Measurements from ENCODE around the gene PPY.

The PPY gene

GRCh38 chr17:43892647-43892952 is 49.7 kb downstream of the PPY start:
- H3K27ac ChIP-seq (ENCODE audit: low read depth, low read length), result no peak overlapping the region
- no peak overlapping the region for H2BK5ac ChIP-seq (ENCODE audit: low read depth, low read length, poor library complexity)
- no peak overlapping the region for H4K91ac ChIP-seq (ENCODE audit: low read depth, low read length)
- no peaks in the 10 kb centered on the region for H3K4me1 ChIP-seq (ENCODE audit: control insufficient read depth in 1 of 2, insufficient read depth in 2 of 2, low read length in 2 of 2)
- no peak overlapping the region for H3K9ac ChIP-seq (ENCODE audit: low read length)
- H2AK5ac ChIP-seq (ENCODE audit: low read length), result no peak overlapping the region
- H3K18ac ChIP-seq (ENCODE audit: low read length), result no peak overlapping the region
- H2BK12ac ChIP-seq (ENCODE audit: low read length), result no peak overlapping the region
- no peak for DNase-seq
- no peak overlapping the region for H2BK120ac ChIP-seq (ENCODE audit: insufficient read depth, low read length, poor library complexity)
- H3K4ac ChIP-seq (ENCODE audit: low read depth, low read length), result no peak overlapping the region
- no peaks in the 10 kb centered on the region for H3K79me2 ChIP-seq (ENCODE audit: control insufficient read depth, insufficient read depth, low read length, poor library complexity)
- H3K14ac ChIP-seq (ENCODE audit: low read length), result no peak overlapping the region
- H4K12ac ChIP-seq (ENCODE audit: low read depth, low read length), result no peak overlapping the region
- H4K8ac ChIP-seq (ENCODE audit: low read depth, low read length), result no peak overlapping the region
- H3K4me2 ChIP-seq (ENCODE audit: low read length), result no peak overlapping the region
- no peak overlapping the region for H3K23ac ChIP-seq (ENCODE audit: low read length)
- H3K36me3 ChIP-seq (ENCODE audit: control insufficient read depth in 1 of 2, insufficient read depth in 2 of 2, low read length in 2 of 2), result no peaks in the 10 kb centered on the region
- no peaks in the 10 kb centered on the region for H3K9me3 ChIP-seq (ENCODE audit: insufficient read depth, low read depth, low read length)
- no peaks in the 10 kb centered on the region for H3K79me1 ChIP-seq (ENCODE audit: low read length)
- no peak overlapping the region for H2AFZ ChIP-seq (ENCODE audit: insufficient read depth, low read length, poor library complexity)
- no peak overlapping the region for H3K4me3 ChIP-seq (ENCODE audit: low read depth, low read length)
- no peaks in the 10 kb centered on the region for H3K27me3 ChIP-seq (ENCODE audit: insufficient read depth, low read length)
- WGBS (ENCODE audit: extremely low coverage, insufficient coverage, insufficient read length), result no CpG with 5 or more reads among the region's 4 CpGs

GRCh38 chr17:43891851-43892646 is 50.2 kb downstream of the PPY start:
- Histone ChIP-seq H3K27ac (ENCODE audit: low read depth, low read length) (no peak overlapping the region), H2BK12ac (ENCODE audit: low read length) (no peak overlapping the region), H4K12ac (ENCODE audit: low read depth, low read length) (no peak overlapping the region), H2BK5ac (ENCODE audit: low read depth, low read length, poor library complexity) (no peak overlapping the region), H4K91ac (ENCODE audit: low read depth, low read length) (no peak overlapping the region), H3K9me3 (ENCODE audit: insufficient read depth, low read depth, low read length) (no peaks in the 10 kb centered on the region), H3K18ac (ENCODE audit: low read length) (no peak overlapping the region), H2AFZ (ENCODE audit: insufficient read depth, low read length, poor library complexity) (no peak overlapping the region), H3K79me1 (ENCODE audit: low read length) (no peaks in the 10 kb centered on the region), H2BK120ac (ENCODE audit: insufficient read depth, low read length, poor library complexity) (no peak overlapping the region), H3K23ac (ENCODE audit: low read length) (no peak overlapping the region), H3K9ac (ENCODE audit: low read length) (no peak overlapping the region), H3K14ac (ENCODE audit: low read length) (no peak overlapping the region), H4K8ac (ENCODE audit: low read depth, low read length) (no peak overlapping the region), H3K27me3 (ENCODE audit: insufficient read depth, low read length) (no peaks in the 10 kb centered on the region), H3K4me1 (ENCODE audit: control insufficient read depth in 1 of 2, insufficient read depth in 2 of 2, low read length in 2 of 2) (no peaks in the 10 kb centered on the region), H3K4me2 (ENCODE audit: low read length) (no peak overlapping the region), H2AK5ac (ENCODE audit: low read length) (no peak overlapping the region), H3K79me2 (ENCODE audit: control insufficient read depth, insufficient read depth, low read length, poor library complexity) (no peaks in the 10 kb centered on the region), H3K36me3 (ENCODE audit: control insufficient read depth in 1 of 2, insufficient read depth in 2 of 2, low read length in 2 of 2) (no peaks in the 10 kb centered on the region), H3K4ac (ENCODE audit: low read depth, low read length) (no peak overlapping the region), H3K4me3 (ENCODE audit: low read depth, low read length) (no peak overlapping the region)
- no CpG with 5 or more reads among the region's 5 CpGs for WGBS (ENCODE audit: extremely low coverage, insufficient coverage, insufficient read length)
- no peak for DNase-seq
